Caco-2 (cell line): ENCODE measurements around the gene LCE1A. TPM values are rescaled to one million over a fixed set of nuclear protein-coding genes. Genes with fewer than 3 reads are reported as not detected.

Source experiments
- BruUV-seq: library from RNA; stranded (reverse); fragments of 400-500 nt; replicated peaks from 2 replicates; lab custom pipeline; 2021; lab: Mats Ljungman, UMichigan
- CTCF ChIA-PET: fragments of 300-600 bp; sonication (Branson Sonifier 250); formaldehyde crosslinking; loops from one replicate; lab custom pipeline; 2022; ENCODE audit warnings: antibody characterized with exemption; lab: Charles Lee
- POLR2A ChIA-PET: fragments of 300-600 bp; sonication (Branson Sonifier 250); formaldehyde crosslinking; loops from one replicate; lab custom pipeline; 2022; ENCODE audit warnings: antibody characterized with exemption; lab: Charles Lee
- DNase-seq, 2 experiments: peaks; one replicate each; pipeline versions ENCODE4 v3.0.0 to v3.0.0-alpha.2; 2020 to 2022
- H3K27me3 ChIP-seq: replicated peaks from 2 replicates; pipeline ENCODE4 v1.6.0; 2011; ENCODE audit warnings: low read length; ENCODE audit not compliant: control insufficient read depth, insufficient read depth
- H3K36me3 ChIP-seq: 2 replicates; pipeline ENCODE4 v1.5.1; 2011; ENCODE audit warnings: low read length; ENCODE audit not compliant: control insufficient read depth, insufficient read depth
- H3K4me1 ChIP-seq: fragments of 250-450 bp; sonication (Bioruptor Pico); 2 replicates; pipeline ENCODE4 v1.5.1; 2020; ENCODE audit warnings: mild to moderate bottlenecking
- H3K4me3 ChIP-seq: 2 replicates; pipeline ENCODE4 v1.5.1; 2011; ENCODE audit warnings: low read depth, mild to moderate bottlenecking, control low read depth, low read length
- H3K9me3 ChIP-seq: fragments of 250-450 bp; sonication (Bioruptor Pico); 2 replicates; pipeline ENCODE4 v1.5.1; 2020; ENCODE audit warnings: mild to moderate bottlenecking, moderate library complexity
- H3K27ac Mint-ChIP-seq: one replicate; pipeline ENCODE4 v1.8.0; 2022; ENCODE audit warnings: mixed read lengths; ENCODE audit not compliant: unreplicated experiment
- H3K27me3 Mint-ChIP-seq: one replicate; pipeline ENCODE4 v1.8.0; 2022; ENCODE audit warnings: mixed read lengths; ENCODE audit not compliant: insufficient read depth, unreplicated experiment
- H3K36me3 Mint-ChIP-seq: one replicate; pipeline ENCODE4 v1.8.0; 2022; ENCODE audit warnings: mild to moderate bottlenecking, mixed read lengths; ENCODE audit not compliant: insufficient read depth, unreplicated experiment
- H3K4me1 Mint-ChIP-seq: one replicate; pipeline ENCODE4 v1.8.0; 2022; ENCODE audit warnings: low read depth, mixed read lengths; ENCODE audit not compliant: unreplicated experiment
- H3K4me3 Mint-ChIP-seq: one replicate; pipeline ENCODE4 v1.8.0; 2022; ENCODE audit warnings: mild to moderate bottlenecking, moderate library complexity, mixed read lengths; ENCODE audit not compliant: unreplicated experiment
- H3K9me3 Mint-ChIP-seq: one replicate; pipeline ENCODE4 v1.8.0; 2022; ENCODE audit warnings: mixed read lengths; ENCODE audit not compliant: unreplicated experiment
- CTCF ChIP-seq, 2 experiments: fragments of 200-600 bp in 1 of 2; IDR thresholded peaks; 1 replicate in 1 of 2; 2 replicates in 1 of 2; pipeline versions ENCODE4 v1.5.1 to v1.8.0; 2011 to 2022; ENCODE audit warnings: antibody characterized with exemption in 1 of 2, control low read depth in 1 of 2, inconsistent platforms in 1 of 2, low read depth in 1 of 2, low read length in 1 of 2, mild to moderate bottlenecking in 1 of 2, moderate library complexity in 1 of 2; ENCODE audit not compliant: insufficient read depth in 1 of 2, severe bottlenecking in 1 of 2, unreplicated experiment in 1 of 2
- intact Hi-C: fragments of 100-400 bp; cut with micrococcal nuclease; formaldehyde crosslinking; loops from one replicate; pipeline ENCODE4 v1.10.0; 2022; ENCODE audit not compliant: unreplicated experiment
- total RNA-seq: library from RNA; stranded (reverse); gene quantifications from 2 replicates; pipeline ENCODE4 v1.2.3, GENCODE V29; 2022

LCE1A gene
- total RNA-seq, 1 experiment from 2014 or later = not detected

- Histone ChIP-seq H3K9me3 (no peaks in the 10 kb centered on the region), H3K4me3 (no peak within 1 kb of the TSS), H3K27me3 (no peaks in the 10 kb centered on the region; the same call in 1 of the 2 replicates), H3K4me1 (0 out of 2 replicates have a peak, but pooled peaks cover 4% of the 10 kb centered on the region), H3K36me3 (no peaks in the 10 kb centered on the region)
- intact Hi-C loops = loop anchor here (1.0 kb wide), 1 partner anchor 13 kb away; no protein-coding TSS in a partner anchor
- TF ChIP-seq CTCF (IDR thresholded peaks at IDR 0.05; ENCODE audit: insufficient read depth in 1 of 2, low read depth in 1 of 2, low read length in 1 of 2, severe bottlenecking in 1 of 2, unreplicated experiment in 1 of 2) = no peak
- no peak within 1 kb of the TSS for H3K4me3 Mint-ChIP-seq
- no peak for DNase-seq
- no peaks in the 10 kb centered on the region for H3K36me3 Mint-ChIP-seq
- CTCF ChIA-PET = no interaction called here
- BruUV-seq = no TSS peak
- POLR2A ChIA-PET = no interaction called here
- H3K27ac Mint-ChIP-seq = no peak within 1 kb of the TSS
- no peaks in the 10 kb centered on the region for H3K4me1 Mint-ChIP-seq
- H3K9me3 Mint-ChIP-seq = no peaks in the 10 kb centered on the region
- peaks cover 12% of the 10 kb centered on the region for H3K27me3 Mint-ChIP-seq
Observed at GRCh38 chr1:152786077-152786476, 41.2 kb upstream of the LCE1A start, which contains the start of gene LCE1E. LCE1E (plus strand) TSS chr1:152786257; CDS start chr1:152787300, 1,043 bp downstream.

DNA sequence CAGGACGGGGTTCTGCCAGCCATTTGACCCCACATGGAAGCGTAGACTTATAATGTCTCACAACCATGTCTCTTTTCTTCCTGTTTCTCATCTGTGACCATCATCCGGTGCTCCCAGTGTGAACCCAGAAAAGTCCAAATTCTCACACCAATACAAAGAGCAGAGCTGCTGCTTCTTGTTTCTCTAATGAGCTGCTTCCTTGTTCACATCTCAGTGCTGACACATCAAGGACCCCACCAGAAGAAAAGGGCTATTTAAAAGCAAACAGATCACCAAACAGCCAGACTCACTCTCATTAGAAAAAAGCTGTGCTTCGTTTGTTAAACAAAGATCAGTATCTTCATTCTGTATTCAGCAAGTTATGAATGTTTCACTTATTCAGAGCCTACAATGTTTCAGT, 31.6 kb upstream of the LCE1A start:
- no peak for TF ChIP-seq CTCF (IDR thresholded peaks at IDR 0.05; ENCODE audit: insufficient read depth in 1 of 2, low read depth in 1 of 2, low read length in 1 of 2, severe bottlenecking in 1 of 2, unreplicated experiment in 1 of 2)
- no TSS peak for BruUV-seq
- Histone ChIP-seq H3K9me3 (no peaks in the 10 kb centered on the region; the same call in 1 of the 2 replicates), H3K4me1 (no peaks in the 10 kb centered on the region), H3K4me3 (no peak overlapping the region), H3K36me3 (no peaks in the 10 kb centered on the region), H3K27me3 (no peaks in the 10 kb centered on the region)
- intact Hi-C loops = no loop called here
- POLR2A ChIA-PET = no interaction called here
- DNase-seq = no peak
- no peak overlapping the region for H3K4me3 Mint-ChIP-seq
- H3K36me3 Mint-ChIP-seq = no peaks in the 10 kb centered on the region
- no peak overlapping the region for H3K27ac Mint-ChIP-seq
- CTCF ChIA-PET = no interaction called here
- H3K9me3 Mint-ChIP-seq = no peaks in the 10 kb centered on the region
- H3K4me1 Mint-ChIP-seq = no peaks in the 10 kb centered on the region
- peaks cover 10% of the 10 kb centered on the region for H3K27me3 Mint-ChIP-seq

DNA sequence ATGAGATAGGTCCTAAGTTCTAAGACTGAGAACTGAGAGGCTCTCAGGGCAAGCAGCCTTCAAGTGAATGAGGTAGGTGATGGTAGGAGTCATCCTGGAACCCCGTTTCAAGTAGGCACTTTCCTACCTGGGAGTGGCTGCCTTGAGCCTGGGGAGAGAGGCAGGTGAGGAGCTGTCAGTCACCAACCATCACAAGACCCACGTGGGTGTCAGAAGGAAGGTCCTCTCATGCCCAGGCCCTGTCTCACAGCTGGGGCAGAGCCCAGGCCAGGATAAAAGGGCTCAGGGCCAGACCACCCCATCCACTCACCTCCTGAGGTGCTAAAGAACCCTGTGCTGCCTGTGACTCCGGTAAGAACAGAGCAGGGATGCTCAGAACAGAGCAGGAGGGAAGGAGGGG, 30.9 kb upstream of the LCE1A start, which contains the start of gene LCE1D:
LCE1D (plus strand) TSS at position 301 of the 400 bp plus-strand sequence. CDS start 1,074 bp downstream, outside the sequence.
- Histone ChIP-seq H3K9me3 (no peaks in the 10 kb centered on the region; the same call in 1 of the 2 replicates), H3K4me1 (no peaks in the 10 kb centered on the region), H3K36me3 (no peaks in the 10 kb centered on the region), H3K4me3 (no peak within 1 kb of the TSS), H3K27me3 (no peaks in the 10 kb centered on the region)
- no peak for TF ChIP-seq CTCF (IDR thresholded peaks at IDR 0.05; ENCODE audit: insufficient read depth in 1 of 2, low read depth in 1 of 2, low read length in 1 of 2, severe bottlenecking in 1 of 2, unreplicated experiment in 1 of 2)
- Mint-ChIP-seq H3K36me3 (no peaks in the 10 kb centered on the region), H3K9me3 (no peaks in the 10 kb centered on the region), H3K27ac (no peak within 1 kb of the TSS), H3K4me1 (no peaks in the 10 kb centered on the region), H3K27me3 (peaks cover 16% of the 10 kb centered on the region), H3K4me3 (no peak within 1 kb of the TSS)
- intact Hi-C loops = no loop called here
- no TSS peak for BruUV-seq
- DNase-seq = no peak
- CTCF ChIA-PET = no interaction called here
- POLR2A ChIA-PET = no interaction called here
